Ammon's horn (tissue), 1 donor: ENCODE measurements around the gene GRK4.
A peak's percentile ranks its signal among the peaks of the same experiment; 100 is the strongest.
"Not testable (repeated sequence)": the region's sequence is repeated elsewhere in the genome, so short reads cannot be mapped to it uniquely, and the experiment has no call there.

Source experiments
- DNase-seq: peaks from one replicate; pipeline ENCODE4 v3.0.0-alpha.2; 2016; ENCODE audit warnings: low spot score

Gene GRK4

GRCh38 chr4:3041192-3042142 lies 78.1 kb downstream of the GRK4 start:
- DNase-seq, result peak; percentile 51

- no peak for DNase-seq
Observed at GRCh38 chr4:3042226-3042625, 78.9 kb downstream of the GRK4 start.

- DNase-seq, result no peak
Observed at GRCh38 chr4:3043282-3044020, 80.1 kb downstream of the GRK4 start.

- DNase-seq, result peak; percentile 51
Observed at GRCh38 chr4:3044870-3045819, 81.8 kb downstream of the GRK4 start.

GRCh38 chr4:3046162-3046561 lies 82.8 kb downstream of the GRK4 start:
- no peak for DNase-seq

GRCh38 chr4:3046623-3047022 lies 83.3 kb downstream of the GRK4 start:
- no peak for DNase-seq

GRCh38 chr4:3047464-3048286 lies 84.3 kb downstream of the GRK4 start:
- DNase-seq, result peak; percentile 76

- DNase-seq, result not testable (repeated sequence)
Observed at GRCh38 chr4:3051141-3051897, 87.9 kb downstream of the GRK4 start.

GRCh38 chr4:3054169-3054759 lies 90.9 kb downstream of the GRK4 start:
- DNase-seq, result no peak

- DNase-seq, result no peak
Observed at GRCh38 chr4:3059943-3060342, 96.6 kb downstream of the GRK4 start.

- no peak for DNase-seq
Observed at GRCh38 chr4:3060946-3061345, 97.6 kb downstream of the GRK4 start.

GRCh38 chr4:3062471-3062870 lies 99.1 kb downstream of the GRK4 start:
- DNase-seq, result no peak

- no peak for DNase-seq
Observed at GRCh38 chr4:3065551-3065950, 102.2 kb downstream of the GRK4 start.

GRCh38 chr4:3066836-3067400 lies 103.5 kb downstream of the GRK4 start:
- no peak for DNase-seq

- no peak for DNase-seq
Observed at GRCh38 chr4:3067473-3068001, 104.2 kb downstream of the GRK4 start.

- DNase-seq, result no peak
Observed at GRCh38 chr4:3069661-3070199, 106.4 kb downstream of the GRK4 start.

GRCh38 chr4:3070709-3071500 lies 107.5 kb downstream of the GRK4 start:
- DNase-seq, result no peak

- DNase-seq, result no peak
Observed at GRCh38 chr4:3071811-3072210, 108.4 kb downstream of the GRK4 start.
